Hepatocyte (in vitro differentiated cells): Measurements from ENCODE around the gene CRADD. TPM values are rescaled to one million over a fixed set of nuclear protein-coding genes. Genes with fewer than 3 reads are reported as not detected.

Source experiments
- DNase-seq: peaks from one replicate; pipeline ENCODE4 v3.0.0-alpha.2; 2016; ENCODE audit warnings: low spot score
- H2AFZ ChIP-seq: fragments of 200-600 bp; sonication (generic); 2 replicates; pipeline ENCODE4 v1.6.0; 2016; ENCODE audit warnings: antibody characterized with exemption, mild to moderate bottlenecking
- H3K27ac ChIP-seq: fragments of 200-600 bp; sonication (generic); 2 replicates; pipeline ENCODE4 v1.5.1; 2016; ENCODE audit warnings: mild to moderate bottlenecking
- H3K27me3 ChIP-seq: fragments of 200-600 bp; sonication (generic); 2 replicates; pipeline ENCODE4 v1.6.1; 2016
- H3K36me3 ChIP-seq: fragments of 200-600 bp; sonication (generic); replicated peaks from 2 replicates; pipeline ENCODE4 v1.5.1; 2016; ENCODE audit warnings: low read depth; ENCODE audit not compliant: insufficient read depth
- H3K4me1 ChIP-seq: fragments of 200-600 bp; sonication (generic); 2 replicates; pipeline ENCODE4 v1.5.1; 2016; ENCODE audit warnings: mild to moderate bottlenecking, moderate library complexity; ENCODE audit not compliant: insufficient read depth
- H3K4me2 ChIP-seq: fragments of 200-600 bp; sonication (generic); 2 replicates; pipeline ENCODE4 v1.6.0; 2016
- H3K4me3 ChIP-seq: fragments of 200-600 bp; sonication (generic); 2 replicates; pipeline ENCODE4 v1.5.1; 2016; ENCODE audit warnings: mild to moderate bottlenecking
- H3K79me2 ChIP-seq: fragments of 200-600 bp; sonication (generic); 2 replicates; pipeline ENCODE4 v1.6.0; 2017; ENCODE audit warnings: mild to moderate bottlenecking
- H3K9me2 ChIP-seq: fragments of 200-600 bp; sonication (generic); replicated peaks from 2 replicates; pipeline ENCODE4 v1.6.0; 2017; ENCODE audit warnings: mild to moderate bottlenecking; ENCODE audit not compliant: insufficient read depth
- H3K9me3 ChIP-seq: fragments of 200-600 bp; sonication (generic); 2 replicates; pipeline ENCODE4 v1.5.1; 2016; ENCODE audit warnings: low read depth, mild to moderate bottlenecking
- H4K20me1 ChIP-seq: fragments of 200-600 bp; sonication (generic); 2 replicates; pipeline ENCODE4 v1.6.0; 2016; ENCODE audit warnings: mild to moderate bottlenecking; ENCODE audit not compliant: insufficient read depth, poor library complexity, severe bottlenecking
- CTCF ChIP-seq: fragments of 200-600 bp; sonication (generic); IDR thresholded peaks from 2 replicates; pipeline ENCODE4 v1.5.1; 2016; ENCODE audit warnings: antibody characterized with exemption, mild to moderate bottlenecking; ENCODE audit not compliant: poor library complexity
- EZH2 ChIP-seq: fragments of 200-600 bp; sonication (generic); IDR thresholded peaks from 2 replicates; pipeline ENCODE4 v1.6.1; 2016; ENCODE audit warnings: antibody characterized with exemption, mild to moderate bottlenecking, borderline replicate concordance
- EZH2phosphoT487 ChIP-seq: fragments of 200-600 bp; sonication (generic); IDR thresholded peaks from one replicate; pipeline ENCODE4 v1.6.1; 2018; ENCODE audit warnings: antibody characterized with exemption, mild to moderate bottlenecking, low read depth, moderate library complexity; ENCODE audit not compliant: unreplicated experiment, severe bottlenecking
- WGBS: methylation state at CpG from one replicate; pipeline ENCODE4 v1.1.6; 2016; ENCODE audit warnings: low lambda C conversion rate; ENCODE audit errors: missing lambda C conversion rate; 5-methylcytosine and 5-hydroxymethylcytosine counted together
- polyA plus RNA-seq: library from polyadenylated mRNA; unstranded; fragments of >200 nt; fragmentation: Nextera tagmentation; extraction: Ambion mirVana; gene quantifications from 2 replicates; pipeline ENCODE4 v1.2.1, GENCODE V29; 2016
- total RNA-seq: library from RNA; depleted of rRNA; stranded (reverse); fragments of >200 nt; gene quantifications from 2 replicates; pipeline ENCODE4 v1.2.3, GENCODE V29; 2014

Gene CRADD
- total and polyA plus RNA-seq, 2 experiments from 2014 or later = 19.5 to 27.3 TPM

DNA sequence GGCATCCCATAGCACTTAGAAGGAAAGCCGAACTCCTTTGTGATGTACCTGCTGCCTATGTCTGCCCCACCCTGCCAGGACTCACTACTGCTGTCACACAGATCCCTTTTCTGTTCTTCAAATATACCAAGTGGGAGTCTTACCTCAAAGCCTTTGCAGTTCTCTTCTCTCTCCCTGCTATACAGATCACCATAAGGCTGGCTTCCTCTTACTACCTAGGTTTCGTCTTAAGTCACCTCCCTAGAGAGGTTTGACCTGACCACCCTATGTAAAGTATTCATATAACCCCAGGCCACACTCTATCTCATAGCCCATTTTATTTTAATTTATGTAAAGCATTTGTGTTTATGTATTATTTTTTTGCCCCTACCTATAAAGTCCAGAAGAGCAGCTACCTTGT lies 117.6 kb downstream of the CRADD start:
- Histone ChIP-seq H3K9me3 (no peaks in the 10 kb centered on the region), H3K36me3 (no peaks in the 10 kb centered on the region), H3K4me3 (no peak overlapping the region), H3K27ac (no peak overlapping the region), H3K79me2 (no peaks in the 10 kb centered on the region), H3K4me2 (no peak overlapping the region), H3K27me3 (no peaks in the 10 kb centered on the region), H3K9me2 (no peaks in the 10 kb centered on the region), H2AFZ (no peak overlapping the region), H4K20me1 (no peaks in the 10 kb centered on the region), H3K4me1 (no peaks in the 10 kb centered on the region)
- no peak for DNase-seq
- 90% methylated on average over 2 of the region's 2 CpGs for WGBS
- no peak for TF ChIP-seq EZH2phosphoT487
- TF ChIP-seq EZH2 = no peak
- TF ChIP-seq CTCF = no peak

GRCh38 chr12:93795352-93795751 lies 118.2 kb downstream of the CRADD start:
- DNase-seq = no peak
- no peaks in the 10 kb centered on the region for H3K4me1 ChIP-seq
- no peak overlapping the region for H3K4me3 ChIP-seq
- no peaks in the 10 kb centered on the region for H3K9me2 ChIP-seq
- H3K27me3 ChIP-seq = no peaks in the 10 kb centered on the region
- WGBS = 92% methylated on average over 3 of the region's 3 CpGs
- no peaks in the 10 kb centered on the region for H4K20me1 ChIP-seq
- no peak overlapping the region for H3K4me2 ChIP-seq
- H3K79me2 ChIP-seq = no peaks in the 10 kb centered on the region
- no peaks in the 10 kb centered on the region for H3K36me3 ChIP-seq
- no peak overlapping the region for H3K27ac ChIP-seq
- TF ChIP-seq CTCF (no peak), EZH2 (no peak), EZH2phosphoT487 (no peak)
- H2AFZ ChIP-seq = no peak overlapping the region
- H3K9me3 ChIP-seq = no peaks in the 10 kb centered on the region

DNA sequence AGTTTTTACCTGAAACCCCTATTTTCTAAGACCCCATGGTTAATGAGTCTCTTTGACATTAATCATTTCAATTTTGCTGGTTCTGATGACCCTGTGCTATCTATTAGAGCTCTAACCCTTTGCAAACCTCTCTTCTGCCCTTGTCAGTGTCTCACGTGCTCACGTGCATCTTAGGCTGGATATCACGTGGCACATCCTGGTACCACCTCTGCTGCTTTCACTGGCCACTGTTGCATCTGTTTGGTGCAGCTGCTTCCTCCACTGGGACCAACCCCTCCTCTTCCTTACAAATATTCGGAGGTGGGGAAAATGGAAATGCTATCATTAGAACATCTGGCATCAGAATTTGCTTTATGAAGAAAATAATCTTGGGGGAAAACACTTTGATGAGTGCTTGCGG lies 119.6 kb downstream of the CRADD start:
- Histone ChIP-seq H3K4me2 (no peak overlapping the region), H3K4me3 (no peak overlapping the region)
- 90% methylated on average over 5 of the region's 5 CpGs for WGBS

More for the DNA sequence above, 119.6 kb downstream of the CRADD start:
- Histone ChIP-seq H2AFZ (no peak overlapping the region), H3K79me2 (no peaks in the 10 kb centered on the region), H3K36me3 (no peaks in the 10 kb centered on the region), H3K27ac (no peak overlapping the region), H3K27me3 (no peaks in the 10 kb centered on the region), H3K4me1 (no peaks in the 10 kb centered on the region), H4K20me1 (no peaks in the 10 kb centered on the region), H3K9me3 (no peaks in the 10 kb centered on the region), H3K9me2 (no peaks in the 10 kb centered on the region)
- TF ChIP-seq CTCF (no peak), EZH2 (no peak), EZH2phosphoT487 (no peak)
- no peak for DNase-seq
